NCI-H2107 treated with DMSO at 0.1 percent for 48 hours (cell line): ENCODE data around the gene ISG20.
"Not testable (repeated sequence)": the region's sequence is repeated elsewhere in the genome, so short reads cannot be mapped to it uniquely, and the experiment has no call there.

Experiments
- DNase-seq: peaks from one replicate; lab custom pipeline; 2025; ENCODE audit not compliant: unreplicated experiment; lab: John Stamatoyannopoulos, UW

Gene ISG20

GRCh38 chr15:88636050-88636449 is 2.8 kb upstream of the ISG20 start:
- no peak for DNase-seq

- no peak for DNase-seq
These were observed 2.2 kb upstream of the ISG20 start for GRCh38 chr15:88636654-88637053.

GRCh38 chr15:88637436-88637835 is 1.4 kb upstream of the ISG20 start:
- DNase-seq: no peak

GRCh38 chr15:88637841-88638625 is 783 bp upstream of the ISG20 start:
- DNase-seq: no peak

GRCh38 chr15:88641959-88642452 is 3.2 kb downstream of the ISG20 start:
- no peak for DNase-seq

- not testable (repeated sequence) for DNase-seq
These were observed 3.7 kb downstream of the ISG20 start for GRCh38 chr15:88642514-88642913.

GRCh38 chr15:88644741-88645140 is 5.9 kb downstream of the ISG20 start:
- no peak for DNase-seq

GRCh38 chr15:88645171-88646087 is 6.6 kb downstream of the ISG20 start:
- no peak for DNase-seq

GRCh38 chr15:88646088-88646405 is 7.2 kb downstream of the ISG20 start:
- DNase-seq: no peak

GRCh38 chr15:88646951-88647350 is 8.1 kb downstream of the ISG20 start:
- DNase-seq: no peak

- no peak for DNase-seq
These were observed 8.7 kb downstream of the ISG20 start for GRCh38 chr15:88647351-88648105.

GRCh38 chr15:88648357-88649214 is 9.8 kb downstream of the ISG20 start:
- DNase-seq: no peak

- DNase-seq: no peak
These were observed 10.5 kb downstream of the ISG20 start for GRCh38 chr15:88649286-88649733.

- DNase-seq: no peak
These were observed 11.1 kb downstream of the ISG20 start for GRCh38 chr15:88649753-88650551.

GRCh38 chr15:88650556-88650955 is 11.7 kb downstream of the ISG20 start:
- no peak for DNase-seq

- DNase-seq: no peak
These were observed 12.4 kb downstream of the ISG20 start for GRCh38 chr15:88651136-88651732.

GRCh38 chr15:88651971-88652370 is 13.2 kb downstream of the ISG20 start:
- DNase-seq: no peak

- DNase-seq: no peak
These were observed 13.8 kb downstream of the ISG20 start for GRCh38 chr15:88652456-88653199.
